DOHH2 (cell line): ENCODE results near the gene PRSS48.

Experiments used
- H3F3A ChIP-seq: fragments of 200-600 bp; sonication (generic), shearing (Covaris generic); 2 replicates; pipeline ENCODE4 v1.6.0; 2016; ENCODE audit warnings: antibody characterized with exemption, mild to moderate bottlenecking; ENCODE audit not compliant: control insufficient read depth, insufficient read depth
- H3K27ac ChIP-seq: fragments of 200-600 bp; sonication (generic); 2 replicates; pipeline ENCODE4 v1.5.1; 2014; ENCODE audit warnings: low read depth, mild to moderate bottlenecking, low read length, moderate library complexity
- H3K27me3 ChIP-seq: fragments of 200-600 bp; sonication (generic); 2 replicates; pipeline ENCODE4 v1.6.1; 2014; ENCODE audit warnings: mild to moderate bottlenecking, low read length, mixed read lengths; ENCODE audit not compliant: control insufficient read depth
- H3K36me3 ChIP-seq: fragments of 200-600 bp; sonication (generic); 2 replicates; pipeline ENCODE4 v1.6.1; 2014; ENCODE audit warnings: mild to moderate bottlenecking, low read length, moderate library complexity, mixed read lengths; ENCODE audit not compliant: control insufficient read depth
- H3K4me1 ChIP-seq: fragments of 200-600 bp; sonication (generic); 2 replicates; pipeline ENCODE4 v1.6.1; 2014; ENCODE audit warnings: mild to moderate bottlenecking, low read length, mixed read lengths; ENCODE audit not compliant: control insufficient read depth
- H3K4me2 ChIP-seq: fragments of 200-600 bp; sonication (generic); 2 replicates; pipeline ENCODE4 v1.6.0; 2014; ENCODE audit warnings: mild to moderate bottlenecking, low read length, moderate library complexity
- H3K4me3 ChIP-seq: fragments of 200-600 bp; sonication (generic); 2 replicates; pipeline ENCODE4 v1.5.1; 2014; ENCODE audit warnings: mild to moderate bottlenecking, low read length, mixed read lengths
- H3K79me2 ChIP-seq: fragments of 200-600 bp; sonication (generic); 2 replicates; pipeline ENCODE4 v1.6.1; 2014; ENCODE audit warnings: mild to moderate bottlenecking, low read length, mixed read lengths; ENCODE audit not compliant: control insufficient read depth
- H3K9me2 ChIP-seq: fragments of 200-600 bp; sonication (generic); replicated peaks from 2 replicates; pipeline ENCODE4 v1.6.1; 2014; ENCODE audit warnings: mild to moderate bottlenecking, low read length, mixed read lengths; ENCODE audit not compliant: control insufficient read depth
- H3K9me3 ChIP-seq: fragments of 200-600 bp; sonication (generic); 2 replicates; pipeline ENCODE4 v1.6.1; 2014; ENCODE audit warnings: antibody characterized with exemption, low read length, mixed read lengths; ENCODE audit not compliant: control insufficient read depth, insufficient read depth
- H4K20me1 ChIP-seq: fragments of 200-600 bp; sonication (generic); 2 replicates; pipeline ENCODE4 v1.6.0; 2014; ENCODE audit warnings: low read depth, mild to moderate bottlenecking, antibody characterized with exemption, low read length, moderate library complexity; ENCODE audit not compliant: control insufficient read depth, insufficient read depth
- EZH2phosphoT487 ChIP-seq: fragments of 200-600 bp; sonication (generic); IDR thresholded peaks from 2 replicates; pipeline ENCODE4 v1.6.1; 2017; ENCODE audit warnings: borderline replicate concordance, mild to moderate bottlenecking, antibody characterized with exemption, low read length, moderate library complexity, mixed read lengths
- TF ChIP-seq, protein P1 (sequence below): fragments of 200-600 bp; sonication (generic); IDR thresholded peaks from one replicate; pipeline ENCODE4 v1.5.1; 2014; ENCODE audit warnings: antibody characterized with exemption, mild to moderate bottlenecking, low read depth, low read length; ENCODE audit not compliant: poor library complexity, severe bottlenecking

Gene PRSS48

DNA sequence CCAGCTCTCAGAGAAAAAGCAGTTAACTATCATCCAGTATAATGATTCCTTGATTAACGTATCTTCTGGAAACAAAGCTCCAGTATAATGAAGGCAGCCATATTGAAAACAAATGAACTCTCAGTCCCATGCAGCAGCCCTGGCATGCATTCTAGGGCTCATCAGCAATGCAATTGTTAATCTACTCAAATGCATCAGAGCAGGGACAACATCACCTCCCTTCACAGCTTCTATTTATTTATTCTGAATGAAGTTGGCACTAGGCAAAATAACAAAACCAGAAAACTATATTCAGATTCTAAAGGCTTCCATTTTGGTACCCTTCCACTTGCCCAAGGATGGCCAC, 37.0 kb downstream of the PRSS48 start:
- no peaks in the 10 kb centered on the region for H4K20me1 ChIP-seq
- no peaks in the 10 kb centered on the region for H3K9me3 ChIP-seq
- H3K36me3 ChIP-seq = no peaks in the 10 kb centered on the region
- TF ChIP-seq EZH2phosphoT487 = no peak
- TF ChIP-seq, protein P1, sequence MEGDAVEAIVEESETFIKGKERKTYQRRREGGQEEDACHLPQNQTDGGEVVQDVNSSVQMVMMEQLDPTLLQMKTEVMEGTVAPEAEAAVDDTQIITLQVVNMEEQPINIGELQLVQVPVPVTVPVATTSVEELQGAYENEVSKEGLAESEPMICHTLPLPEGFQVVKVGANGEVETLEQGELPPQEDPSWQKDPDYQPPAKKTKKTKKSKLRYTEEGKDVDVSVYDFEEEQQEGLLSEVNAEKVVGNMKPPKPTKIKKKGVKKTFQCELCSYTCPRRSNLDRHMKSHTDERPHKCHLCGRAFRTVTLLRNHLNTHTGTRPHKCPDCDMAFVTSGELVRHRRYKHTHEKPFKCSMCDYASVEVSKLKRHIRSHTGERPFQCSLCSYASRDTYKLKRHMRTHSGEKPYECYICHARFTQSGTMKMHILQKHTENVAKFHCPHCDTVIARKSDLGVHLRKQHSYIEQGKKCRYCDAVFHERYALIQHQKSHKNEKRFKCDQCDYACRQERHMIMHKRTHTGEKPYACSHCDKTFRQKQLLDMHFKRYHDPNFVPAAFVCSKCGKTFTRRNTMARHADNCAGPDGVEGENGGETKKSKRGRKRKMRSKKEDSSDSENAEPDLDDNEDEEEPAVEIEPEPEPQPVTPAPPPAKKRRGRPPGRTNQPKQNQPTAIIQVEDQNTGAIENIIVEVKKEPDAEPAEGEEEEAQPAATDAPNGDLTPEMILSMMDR = no peak
- no peaks in the 10 kb centered on the region for H3K27me3 ChIP-seq
- no peaks in the 10 kb centered on the region for H3K79me2 ChIP-seq
- no peaks in the 10 kb centered on the region for H3K9me2 ChIP-seq
- H3K4me3 ChIP-seq = no peak overlapping the region
- no peaks in the 10 kb centered on the region for H3K4me1 ChIP-seq
- no peak overlapping the region for H3K27ac ChIP-seq
- H3F3A ChIP-seq = no peaks in the 10 kb centered on the region
- no peak overlapping the region for H3K4me2 ChIP-seq

DNA sequence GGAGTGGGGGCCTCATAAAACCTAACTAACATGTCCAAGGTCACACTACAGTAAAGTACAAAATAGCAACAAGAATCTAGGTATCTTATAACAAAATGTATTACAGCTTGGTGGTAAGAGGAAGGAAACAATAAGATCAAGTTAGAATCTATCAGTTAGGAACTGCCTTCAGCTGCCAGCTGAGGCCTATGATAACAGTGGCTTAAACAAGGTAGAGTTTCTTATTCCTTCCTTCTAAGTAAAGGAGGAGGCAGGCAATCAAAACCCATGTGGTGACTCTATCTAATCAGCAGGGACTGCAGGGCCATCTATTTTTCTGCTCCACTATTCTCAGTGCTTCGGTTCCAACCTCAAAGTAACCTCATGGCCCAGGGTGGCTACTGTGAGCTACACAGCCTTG, 37.5 kb downstream of the PRSS48 start:
- H3K4me3 ChIP-seq = no peak overlapping the region
- H3K79me2 ChIP-seq = no peaks in the 10 kb centered on the region
- H3K4me2 ChIP-seq = no peak overlapping the region

DNA sequence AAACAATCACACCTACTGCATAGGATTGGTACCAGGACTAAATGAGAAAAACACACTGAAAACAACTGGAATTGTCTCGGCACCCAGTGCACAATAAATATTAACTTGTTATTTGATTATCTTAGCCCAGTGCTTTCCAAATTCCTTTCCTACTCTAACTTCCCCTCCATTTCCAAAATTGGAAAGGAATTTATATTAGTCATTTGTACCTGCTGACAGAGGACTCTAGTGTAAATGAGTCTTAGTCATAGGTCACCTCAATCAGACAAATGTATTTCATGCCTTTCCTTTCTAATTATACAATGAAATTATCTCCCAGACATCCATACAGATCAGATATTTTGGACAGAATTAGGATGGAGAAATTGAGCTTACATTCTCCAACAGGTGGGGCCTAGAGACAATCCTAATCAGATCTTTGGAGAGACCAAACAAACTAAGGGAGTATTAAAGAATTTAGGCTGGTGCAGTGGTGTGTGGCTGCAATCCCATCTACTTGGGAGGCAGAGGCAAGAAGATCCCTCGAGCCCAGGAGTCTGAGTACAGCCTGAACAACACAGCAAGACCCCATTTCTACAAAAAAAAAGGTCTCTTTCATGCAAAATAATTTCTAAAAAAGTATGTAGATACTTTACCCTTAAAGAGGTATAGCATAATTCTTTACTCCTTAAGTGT, 38.4 kb downstream of the PRSS48 start:
- Histone ChIP-seq H3K79me2 (no peaks in the 10 kb centered on the region), H3K4me2 (no peak overlapping the region), H3K4me1 (no peaks in the 10 kb centered on the region), H3K9me2 (no peaks in the 10 kb centered on the region), H3K4me3 (no peak overlapping the region), H3K9me3 (no peaks in the 10 kb centered on the region), H3K36me3 (no peaks in the 10 kb centered on the region), H3K27ac (no peak overlapping the region), H3K27me3 (no peaks in the 10 kb centered on the region), H3F3A (no peaks in the 10 kb centered on the region), H4K20me1 (no peaks in the 10 kb centered on the region)
- no peak for TF ChIP-seq EZH2phosphoT487
- TF ChIP-seq, protein P1 = no peak

More for the DNA sequence above, 37.5 kb downstream of the PRSS48 start:
- no peaks in the 10 kb centered on the region for H3K9me2 ChIP-seq
- no peaks in the 10 kb centered on the region for H3K27me3 ChIP-seq
- H3K9me3 ChIP-seq = no peaks in the 10 kb centered on the region
- H3K27ac ChIP-seq = no peak overlapping the region
- H3K36me3 ChIP-seq = no peaks in the 10 kb centered on the region
- no peaks in the 10 kb centered on the region for H3F3A ChIP-seq
- TF ChIP-seq, protein P1 = no peak
- no peak for TF ChIP-seq EZH2phosphoT487
- H4K20me1 ChIP-seq = no peaks in the 10 kb centered on the region
- H3K4me1 ChIP-seq = no peaks in the 10 kb centered on the region
